Sciatic nerve (tissue), 2 donors: ENCODE measurements around the gene GAP43. TPM values are rescaled to one million over a fixed set of nuclear protein-coding genes. Genes with fewer than 3 reads are reported as not detected.

Experiments used
- ATAC-seq: fragments of 200-7000 bp; cut with Tn5 transposase; one replicate; pipeline ENCODE4 v1.9.1; 2020; ENCODE audit warnings: mild to moderate bottlenecking, moderate library complexity
- DNase-seq: peaks from one replicate; pipeline ENCODE4 v3.0.0-alpha.2; 2020; ENCODE audit warnings: low spot score
- intact Hi-C: fragments of 100-400 bp; cut with DNase I; formaldehyde crosslinking; loops from one replicate; pipeline ENCODE4 v1.14.2; 2022
- total RNA-seq: library from RNA; stranded (reverse); fragmentation: NEBNext Ultra II Directional; extraction: Animal tissue kit (Norgen Biotek cat#: 25700); gene quantifications from one replicate; pipeline ENCODE4 v1.2.1, GENCODE V29; 2021
- donor health status: DM: no; HTN: no; CAD: no.
- donor health status: DM: no; HTN: no; CAD: no.

GAP43 gene
- total RNA-seq, 1 donor from 2014 or later: 6.0 TPM

DNA sequence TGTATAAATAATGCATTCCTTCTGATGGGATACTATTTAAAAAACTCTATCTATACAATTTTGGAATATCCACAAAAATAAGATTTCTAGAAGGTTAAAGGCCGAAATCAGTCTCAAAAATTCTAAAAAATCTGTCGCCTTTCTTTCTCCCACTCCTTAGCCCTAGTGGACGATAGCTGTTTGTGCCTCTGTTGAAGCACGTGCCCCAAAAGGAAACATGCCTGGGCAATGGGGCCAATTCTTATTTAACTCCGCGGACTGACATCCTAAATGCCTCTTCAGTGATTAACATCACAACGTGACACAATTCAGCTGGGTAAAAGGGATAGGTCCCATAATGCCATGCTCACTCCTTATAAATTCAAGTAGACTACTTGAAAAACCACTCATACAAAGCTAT lies 65.1 kb downstream of the GAP43 start:
- DNase-seq (no peak), ATAC-seq (no peak)
- intact Hi-C loops: no loop called here

DNA sequence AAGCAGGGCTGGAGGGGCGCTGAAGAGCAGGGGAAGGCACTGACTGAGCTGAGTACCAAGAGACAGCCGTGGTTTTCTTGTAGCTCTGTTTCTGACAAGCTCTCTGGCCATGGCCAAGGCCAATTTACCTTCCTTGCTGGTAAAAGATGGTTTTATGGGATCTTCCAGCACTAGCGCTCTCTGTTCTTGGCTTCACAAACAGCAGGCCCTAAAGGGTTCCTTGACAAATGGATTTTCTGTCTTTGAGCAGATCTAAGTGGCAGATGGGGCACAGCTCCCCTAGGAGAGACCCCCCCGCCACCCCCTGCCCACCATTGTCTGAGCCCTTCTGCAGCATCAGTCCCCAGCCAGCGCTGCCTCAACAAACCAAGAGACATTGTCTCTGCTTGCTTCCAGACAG lies 66.6 kb downstream of the GAP43 start:
- intact Hi-C loops: loop anchor here (10.0 kb wide), 1 partner anchor 95 kb away; no protein-coding TSS in a partner anchor
- DNase-seq (no peak), ATAC-seq (no peak)

DNA sequence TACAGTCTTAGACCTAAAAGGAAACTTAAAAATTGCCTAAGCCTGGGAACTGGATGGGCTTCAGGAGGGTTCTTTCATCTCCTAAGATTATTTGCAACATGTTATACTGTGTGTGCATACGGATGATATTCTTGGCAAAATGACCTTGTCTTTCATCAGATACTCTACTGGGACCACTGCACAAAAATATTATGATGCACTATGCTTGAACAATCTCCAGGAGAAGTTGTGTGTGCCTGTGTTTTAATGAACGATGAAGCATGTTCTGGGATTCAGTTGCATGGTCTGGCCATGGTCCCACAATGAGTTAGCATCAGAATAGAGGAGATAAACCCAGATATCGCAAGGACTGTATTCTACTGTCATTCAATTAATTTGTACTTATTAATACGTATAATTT lies 68.7 kb downstream of the GAP43 start:
- no peak for DNase-seq
- intact Hi-C loops: loop anchor here (10.0 kb wide), 1 partner anchor 93 kb away; no protein-coding TSS in a partner anchor
- ATAC-seq: peak; percentile 58

GRCh38 chr3:115692887-115693524 lies 69.7 kb downstream of the GAP43 start:
- intact Hi-C loops: loop anchor here (10.0 kb wide), 1 partner anchor 92 kb away; no protein-coding TSS in a partner anchor
- DNase-seq: peak; percentile 83
- ATAC-seq: peak; percentile 94

- DNase-seq: no peak
- intact Hi-C loops: loop anchor here (10.0 kb wide), 1 partner anchor 91 kb away; no protein-coding TSS in a partner anchor
- ATAC-seq: no peak
Measured at GRCh38 chr3:115693868-115694267, 70.6 kb downstream of the GAP43 start.

- ATAC-seq (no peak), DNase-seq (no peak)
- intact Hi-C loops: loop anchor here (10.0 kb wide), 1 partner anchor 90 kb away; no protein-coding TSS in a partner anchor
Measured at GRCh38 chr3:115695090-115695489, 71.8 kb downstream of the GAP43 start.

- ATAC-seq (no peak), DNase-seq (no peak)
- intact Hi-C loops: loop anchor here (10.0 kb wide), 1 partner anchor 87 kb away; no protein-coding TSS in a partner anchor
Measured at GRCh38 chr3:115697263-115698053, 74.1 kb downstream of the GAP43 start.

GRCh38 chr3:115698851-115699591 lies 75.7 kb downstream of the GAP43 start:
- DNase-seq (no peak), ATAC-seq (no peak)

DNA sequence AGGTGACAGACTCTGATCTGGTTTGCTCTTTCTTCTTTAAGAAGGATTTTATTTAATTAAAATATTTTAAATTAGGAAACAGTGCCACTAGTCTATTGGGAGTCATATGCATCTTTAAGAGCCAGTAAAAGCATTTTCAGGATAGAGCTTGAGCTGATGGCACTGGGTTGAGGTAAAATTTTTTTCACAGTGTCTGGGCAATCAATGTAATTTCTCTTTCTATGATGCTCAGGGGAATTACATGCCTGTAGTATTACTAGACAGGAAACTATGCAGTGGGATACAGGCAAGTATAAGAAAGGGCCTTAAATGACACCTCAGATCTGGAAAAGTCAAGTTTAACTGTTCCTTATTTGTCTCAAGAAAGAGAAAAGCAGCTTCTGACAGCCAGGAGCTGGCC lies 76.4 kb downstream of the GAP43 start:
- intact Hi-C loops: loop anchor here (10.0 kb wide), 1 partner anchor 85 kb away; no protein-coding TSS in a partner anchor
- ATAC-seq: no peak
- DNase-seq: no peak

More at GRCh38 chr3:115698851-115699591, 75.7 kb downstream of the GAP43 start:
- intact Hi-C loops: loop anchor here (10.0 kb wide), 1 partner anchor 86 kb away; no protein-coding TSS in a partner anchor

DNA sequence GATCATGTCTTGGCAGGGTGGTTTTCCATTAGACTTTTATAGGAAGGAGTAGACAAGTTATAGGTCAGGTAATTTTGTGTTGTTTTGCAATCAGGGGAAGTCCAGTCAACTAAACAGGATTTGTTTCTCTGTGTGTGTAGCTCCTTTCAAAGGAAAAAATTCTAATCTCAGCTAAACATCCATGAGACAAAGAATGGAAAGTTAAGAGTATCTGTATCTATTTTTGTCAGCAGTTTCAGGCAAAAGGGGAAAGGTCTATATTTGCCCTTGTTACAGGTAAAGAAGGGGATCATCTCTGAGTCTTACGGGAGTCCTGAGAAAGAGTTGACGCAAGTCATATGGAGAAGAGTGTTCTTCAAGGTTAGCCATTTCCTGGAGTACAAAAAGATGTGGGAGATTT lies 79.3 kb downstream of the GAP43 start:
- ATAC-seq (no peak), DNase-seq (no peak)
- intact Hi-C loops: no loop called here

DNA sequence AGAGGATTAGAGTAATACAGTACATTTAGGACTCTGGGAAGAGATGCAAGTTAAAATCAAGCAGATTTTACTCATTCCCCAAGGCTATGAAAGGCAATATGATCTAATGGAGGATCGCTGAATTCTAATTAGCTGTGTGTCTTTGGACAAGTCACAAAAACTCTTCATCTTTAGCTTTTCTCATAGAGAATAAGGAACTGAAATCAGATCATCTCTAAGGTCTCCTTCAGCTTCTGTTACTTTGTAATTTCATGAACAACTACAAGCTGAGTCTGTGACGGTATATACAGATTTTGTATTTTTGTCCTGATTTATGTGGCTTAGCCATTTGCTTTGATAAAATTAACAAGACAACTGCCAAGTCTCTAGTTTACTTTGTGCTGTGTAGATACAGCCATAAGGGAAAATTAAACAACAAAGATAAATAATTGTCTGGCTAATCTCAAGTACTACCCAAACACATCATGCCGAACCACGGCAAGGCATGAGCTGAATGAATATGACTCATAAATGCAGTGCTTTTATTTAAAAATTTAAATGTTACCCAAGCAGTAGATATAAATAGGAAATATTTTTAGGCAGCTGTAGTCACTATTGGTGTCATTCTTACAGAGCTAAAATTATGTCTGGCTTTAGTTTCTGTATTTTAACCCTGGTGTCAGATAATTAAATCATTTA lies 81.5 kb downstream of the GAP43 start:
- no peak for DNase-seq
- ATAC-seq: no peak
- intact Hi-C loops: no loop called here

DNA sequence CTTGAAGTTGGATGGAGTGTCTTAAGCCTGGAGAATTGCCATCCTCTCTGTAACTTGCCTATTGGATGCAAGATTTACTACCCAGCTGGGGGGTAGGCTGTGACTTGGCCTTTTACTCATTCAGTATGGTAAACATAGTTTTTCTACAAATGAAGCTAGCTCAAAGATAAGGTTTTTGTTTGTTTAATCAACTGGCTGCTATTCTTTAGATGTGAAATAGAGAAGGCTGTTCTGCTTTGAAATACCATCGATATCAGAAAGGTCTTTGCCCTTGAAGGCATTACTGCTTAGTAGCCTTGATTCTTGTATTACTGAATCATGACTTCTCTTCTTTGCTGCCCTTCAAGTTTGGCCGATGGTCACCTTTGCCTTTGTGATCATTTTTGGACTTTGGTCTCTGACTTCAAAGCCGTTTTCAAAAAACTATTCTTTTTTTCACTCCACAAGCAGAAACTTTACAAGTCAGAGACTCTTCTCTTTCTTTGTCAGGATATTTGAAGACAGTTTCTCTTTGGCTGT lies 83.1 kb downstream of the GAP43 start:
- ATAC-seq (no peak), DNase-seq (no peak)
- intact Hi-C loops: no loop called here

GRCh38 chr3:115708540-115708939 lies 85.2 kb downstream of the GAP43 start:
- no peak for ATAC-seq
- DNase-seq: no peak
- intact Hi-C loops: no loop called here

DNA sequence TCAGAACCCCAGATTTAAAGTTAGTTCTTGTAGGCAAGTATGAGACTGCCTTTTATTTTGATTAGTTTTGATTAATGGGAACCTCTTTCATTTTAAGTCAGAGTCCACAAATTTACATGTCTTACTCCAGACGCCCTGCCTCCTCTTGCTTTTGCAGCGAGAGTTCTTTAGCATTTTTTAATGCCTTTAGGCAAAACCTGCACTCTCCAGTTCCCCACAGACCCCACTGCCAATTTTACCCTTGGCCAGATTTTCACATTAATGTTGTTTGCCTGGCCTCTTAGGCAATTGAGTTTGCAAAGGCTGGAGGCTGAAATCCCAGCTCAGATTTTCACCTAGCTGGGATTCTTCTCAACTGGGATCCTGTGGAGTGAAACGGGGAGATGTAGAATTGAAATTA lies 85.8 kb downstream of the GAP43 start:
- no peak for DNase-seq
- ATAC-seq: no peak
- intact Hi-C loops: no loop called here

DNA sequence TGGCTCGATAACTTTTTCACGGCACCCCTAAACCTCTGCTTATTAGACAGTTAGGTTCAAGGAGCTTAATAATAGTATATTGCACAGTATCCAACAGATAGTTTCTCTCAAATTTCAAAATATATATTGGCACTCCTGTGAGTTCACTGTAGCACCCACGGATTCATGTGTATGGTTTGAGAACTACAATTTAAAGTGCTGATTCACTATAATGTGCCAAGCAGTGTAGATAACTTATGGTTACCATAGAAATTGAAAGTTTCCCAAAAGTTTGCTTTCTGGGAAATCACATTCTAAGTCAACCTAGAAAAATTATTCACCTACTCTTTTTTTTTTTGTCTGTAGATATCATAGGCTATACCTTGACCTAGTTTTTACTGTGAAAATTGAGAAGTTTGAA lies 86.6 kb downstream of the GAP43 start:
- intact Hi-C loops: no loop called here
- no peak for DNase-seq
- ATAC-seq: no peak

DNA sequence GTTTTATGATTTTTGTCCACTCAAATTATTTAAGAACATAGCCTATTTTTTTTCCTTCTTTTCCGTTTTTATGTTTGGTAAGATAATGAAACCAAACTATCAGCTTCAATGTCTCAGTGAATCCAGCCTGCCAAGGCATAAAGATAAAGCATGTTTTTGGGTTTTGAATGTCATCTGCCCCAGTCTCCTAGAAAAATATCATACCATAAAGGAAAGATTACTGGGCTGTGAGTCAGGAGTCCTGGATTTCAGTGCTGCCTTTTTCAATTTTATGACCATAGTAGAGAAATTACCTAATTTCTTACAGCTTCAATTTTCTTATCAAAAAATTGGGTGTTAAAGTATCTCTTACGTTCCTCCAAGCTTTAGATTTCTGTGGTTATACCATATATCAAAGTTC lies 87.5 kb downstream of the GAP43 start:
- DNase-seq: no peak
- intact Hi-C loops: no loop called here
- no peak for ATAC-seq

DNA sequence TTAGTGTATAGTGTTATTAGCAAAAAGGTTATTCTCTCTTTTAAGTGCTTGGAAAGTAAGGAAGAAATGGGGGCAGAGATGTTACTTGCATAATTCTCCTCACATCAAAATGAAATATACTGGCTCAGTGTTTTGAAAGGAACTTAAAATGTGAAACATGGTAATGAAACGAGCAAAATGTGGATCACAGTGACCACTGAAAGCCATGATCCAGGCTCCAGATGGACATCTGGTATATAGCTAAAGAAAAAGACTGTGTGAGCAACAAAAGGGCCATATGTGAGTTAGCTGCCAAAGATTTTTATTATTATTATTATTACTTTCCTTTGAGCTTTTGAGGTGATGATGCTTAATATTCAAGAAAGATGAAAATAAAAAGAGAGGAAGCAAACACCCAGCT lies 89.6 kb downstream of the GAP43 start:
- ATAC-seq: no peak
- no peak for DNase-seq
- intact Hi-C loops: no loop called here

DNA sequence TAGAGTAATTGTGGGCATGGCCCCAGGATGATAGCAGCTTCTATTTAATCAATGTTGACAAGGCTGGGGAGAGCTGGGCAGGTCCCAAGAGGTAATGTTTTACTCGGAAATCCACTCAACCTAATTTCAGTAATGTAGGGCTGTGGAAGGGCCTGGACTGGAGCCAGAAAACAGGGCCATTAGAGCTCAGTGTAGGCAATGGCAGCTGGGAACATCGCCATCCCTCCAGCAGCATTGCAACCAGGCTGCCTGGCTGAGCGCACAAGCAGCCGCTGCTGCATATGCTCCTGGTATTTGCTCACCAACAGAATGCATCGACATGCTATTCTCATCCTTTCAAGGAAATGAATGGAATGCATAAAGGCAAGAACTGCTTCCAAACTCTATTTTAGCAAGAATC lies 90.0 kb downstream of the GAP43 start:
- intact Hi-C loops: no loop called here
- no peak for ATAC-seq
- no peak for DNase-seq

- ATAC-seq: no peak
- DNase-seq: no peak
- intact Hi-C loops: no loop called here
Measured at GRCh38 chr3:115715241-115715745, 92.0 kb downstream of the GAP43 start.
